Left ventricle myocardium superior (tissue), 1 donor: ENCODE measurements around the gene LGR4. TPM values are rescaled to one million over a fixed set of nuclear protein-coding genes. Genes with fewer than 3 reads are reported as not detected.
"Not testable (repeated sequence)": the region's sequence is repeated elsewhere in the genome, so short reads cannot be mapped to it uniquely, and the experiment has no call there.

ENCODE experiments used
- ATAC-seq: fragments of 200-7000 bp; cut with Tn5 transposase; one replicate; pipeline ENCODE4 v1.9.1; 2020; ENCODE audit warnings: mild to moderate bottlenecking, moderate library complexity
- DNase-seq: peaks from one replicate; pipeline ENCODE4 v3.0.0-alpha.2; 2020
- intact Hi-C: fragments of 100-400 bp; cut with micrococcal nuclease; formaldehyde crosslinking; loops from one replicate; pipeline ENCODE4 v1.11.0; 2022
- microRNA-seq: library from miRNA; unstranded; fragments of <30 nt; microRNA quantifications from one replicate; pipeline ENCODE4 v1.2.0, GENCODE V29; 2020; ENCODE audit warnings: borderline number of aligned reads
- total RNA-seq: library from RNA; stranded (reverse); fragmentation: NEBNext Ultra II Directional; extraction: Animal tissue kit (Norgen Biotek cat#: 25700); gene quantifications from one replicate; pipeline ENCODE4 v1.2.1, GENCODE V29; 2021
- donor health status: DM: no; HTN: yes; CAD: no; lungs with severe emphysema.

The LGR4 gene
- total RNA-seq, 1 donor from 2014 or later: 43.5 TPM

DNA sequence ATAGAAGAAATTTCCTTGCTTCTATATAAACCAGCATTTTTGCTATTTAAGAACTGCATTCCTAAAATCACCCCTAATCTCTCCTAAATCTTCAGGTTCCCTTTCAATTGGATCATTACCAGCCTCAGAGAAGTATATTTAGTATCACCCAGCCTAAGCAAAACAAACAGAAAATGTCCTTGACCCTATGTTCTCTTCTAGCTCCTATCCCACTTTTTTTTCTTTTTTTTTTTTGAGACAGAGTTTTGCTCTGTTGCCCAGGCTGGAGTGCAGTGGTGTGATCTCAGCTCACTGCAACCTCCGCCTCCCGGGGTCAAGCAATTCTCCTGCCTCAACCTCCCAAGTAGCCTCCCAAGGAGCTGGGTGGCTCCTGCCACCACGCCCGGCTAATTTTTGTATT lies 137.8 kb downstream of the LGR4 start:
- intact Hi-C loops, DNase-seq, ATAC-seq: not testable (repeated sequence)

DNA sequence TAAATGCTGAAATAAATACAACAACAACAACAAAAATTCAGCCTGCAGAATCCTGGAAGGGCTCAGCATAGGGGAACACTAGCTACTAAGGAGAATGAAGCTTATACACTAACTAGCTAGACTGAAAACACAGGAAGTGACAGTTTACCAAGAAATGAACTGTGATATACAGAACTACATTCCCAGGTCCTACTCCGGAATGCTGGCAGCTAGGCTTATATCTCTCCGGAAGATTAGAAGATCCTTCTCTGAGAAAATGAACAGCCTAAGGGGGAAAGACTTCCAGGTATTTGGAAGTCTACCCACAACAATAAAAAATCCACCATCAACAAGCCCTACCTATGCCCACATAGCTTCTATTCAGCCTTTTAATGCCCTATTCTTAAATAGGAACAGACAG lies 140.6 kb downstream of the LGR4 start:
- ATAC-seq (no peak), DNase-seq (no peak)
- intact Hi-C loops: no loop called here

DNA sequence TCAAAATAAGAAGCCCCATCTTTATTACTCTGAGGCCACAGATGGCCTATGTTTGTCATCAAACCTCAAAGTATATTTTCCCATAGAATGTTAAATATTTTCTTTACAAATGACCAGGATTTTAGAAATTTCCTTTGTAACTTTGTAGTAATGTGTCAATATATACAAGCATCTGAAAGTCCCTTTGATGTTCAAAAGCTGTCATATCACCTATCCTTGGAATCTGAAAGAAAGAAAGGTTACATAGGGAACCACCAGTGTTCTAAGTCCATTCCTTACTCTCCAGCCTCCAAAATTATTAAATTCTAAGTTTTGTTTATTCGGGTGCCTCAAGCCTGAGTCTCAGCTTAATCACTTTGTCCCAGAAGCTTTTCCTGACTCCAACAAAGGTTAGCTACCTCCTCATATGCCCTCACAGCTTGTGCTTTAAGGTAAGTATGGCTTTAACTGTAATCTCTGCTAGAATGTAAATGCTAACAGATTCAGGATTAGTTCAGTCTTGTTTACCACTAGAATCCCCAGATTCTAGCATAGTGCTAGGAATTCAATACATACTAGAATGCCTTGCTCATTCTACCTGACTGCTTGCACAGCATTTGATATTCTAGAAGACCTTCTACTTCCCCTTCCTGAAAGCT lies 141.8 kb downstream of the LGR4 start:
- no peak for DNase-seq
- no peak for ATAC-seq
- intact Hi-C loops: no loop called here

DNA sequence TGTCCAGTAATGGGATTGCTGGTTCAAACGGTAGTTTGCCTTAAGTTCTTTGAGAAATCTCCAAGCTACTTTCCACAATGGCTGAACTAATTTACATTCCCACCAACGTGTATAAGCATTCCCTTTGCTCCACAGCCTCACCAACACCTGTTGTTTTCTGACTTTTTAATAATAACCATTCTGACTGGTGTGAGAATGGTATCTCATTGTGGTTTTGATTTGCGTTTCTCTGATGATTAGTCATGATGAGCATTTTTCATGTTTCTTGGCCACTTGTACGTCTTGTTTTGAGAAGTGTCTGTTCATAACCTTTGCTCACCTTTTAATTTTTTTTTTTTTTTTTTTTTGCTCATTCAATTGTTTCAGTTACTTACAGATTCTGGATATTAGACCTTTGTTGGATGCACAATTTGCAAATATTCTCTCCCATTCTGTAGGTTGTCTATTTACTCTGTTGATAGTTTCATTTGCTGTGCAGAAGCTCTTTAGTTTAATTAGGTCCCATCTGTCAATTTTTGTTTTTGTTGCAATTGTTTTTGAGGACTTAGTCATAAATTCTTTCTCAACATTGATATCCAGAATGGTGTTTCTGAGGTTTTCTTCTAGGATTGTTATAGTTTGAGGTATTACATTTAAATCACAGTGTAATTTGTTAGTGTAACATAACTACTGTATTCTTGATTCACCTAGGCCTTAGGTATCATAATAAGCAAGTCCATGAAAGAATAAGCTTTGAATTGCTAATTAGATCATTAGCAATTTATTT lies 142.5 kb downstream of the LGR4 start:
- no peak for ATAC-seq
- intact Hi-C loops: no loop called here
- no peak for DNase-seq

DNA sequence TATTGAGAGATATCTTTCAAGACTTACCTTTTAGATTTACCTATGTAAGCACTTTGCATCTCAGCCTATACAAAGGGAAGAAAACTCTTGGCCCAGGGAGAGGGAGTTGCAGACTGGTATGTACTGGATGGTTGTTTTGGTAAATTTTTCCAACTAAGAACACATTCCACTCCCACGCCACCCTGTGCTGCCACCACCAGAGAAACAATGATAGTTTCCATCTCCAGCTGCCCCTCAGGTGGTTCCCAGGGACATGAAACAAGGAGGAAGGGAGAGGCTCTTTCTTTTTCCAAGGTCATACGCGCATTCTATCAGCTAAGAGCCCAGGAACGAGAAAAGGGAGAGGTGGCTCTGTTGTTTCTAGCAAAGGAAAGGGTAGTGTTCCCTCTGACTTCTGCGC lies 144.0 kb downstream of the LGR4 start:
- no peak for DNase-seq
- intact Hi-C loops: no loop called here
- ATAC-seq: no peak

- ATAC-seq, intact Hi-C loops, DNase-seq: not testable (repeated sequence)
Measured at GRCh38 chr11:27327064-27327463, 145.5 kb downstream of the LGR4 start.

- ATAC-seq, intact Hi-C loops, DNase-seq: not testable (repeated sequence)
Measured at GRCh38 chr11:27322196-27322595, 150.4 kb downstream of the LGR4 start.

DNA sequence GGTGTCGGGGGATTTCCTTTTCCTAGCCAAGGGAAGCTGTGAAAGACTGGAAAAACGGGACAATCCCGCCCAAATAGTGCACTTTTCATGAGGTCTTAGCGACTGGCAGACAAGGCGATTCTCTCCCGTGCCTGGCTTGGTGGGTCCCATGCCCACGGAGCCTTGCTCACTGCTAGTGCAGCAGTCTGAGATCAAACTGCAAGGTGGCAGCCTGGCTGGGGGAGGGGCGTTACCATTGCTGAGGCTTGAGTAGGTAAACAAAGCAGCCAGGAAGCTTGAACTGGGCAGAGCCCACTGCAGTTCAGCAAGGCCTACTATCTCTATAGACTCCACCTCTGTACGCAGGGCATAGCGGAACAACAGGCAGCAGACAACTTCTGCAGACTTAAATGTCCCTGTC lies 151.2 kb downstream of the LGR4 start:
- DNase-seq, intact Hi-C loops, ATAC-seq: not testable (repeated sequence)

GRCh38 chr11:27319072-27319471 lies 153.5 kb downstream of the LGR4 start:
- intact Hi-C loops: no loop called here
- no peak for ATAC-seq
- DNase-seq: no peak

DNA sequence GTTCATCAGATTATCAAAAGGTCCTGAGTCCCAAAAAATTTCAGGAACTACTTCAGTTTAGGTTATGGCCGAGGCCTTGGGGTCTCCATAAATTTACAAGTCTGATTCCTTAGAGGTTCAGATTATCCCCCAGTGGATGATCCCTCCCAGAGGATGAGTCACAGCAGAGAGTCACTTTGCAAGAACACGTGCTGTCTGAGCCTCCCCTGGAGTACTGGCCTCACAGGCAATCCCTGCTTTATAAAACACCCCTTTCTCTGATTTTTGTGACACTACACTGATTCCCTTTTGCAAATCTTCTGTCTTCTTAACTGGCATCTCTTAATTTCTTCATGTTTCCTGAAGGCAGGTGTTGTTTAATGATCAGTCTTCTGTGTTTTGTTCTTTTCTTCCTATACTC lies 154.8 kb downstream of the LGR4 start:
- intact Hi-C loops: no loop called here
- DNase-seq (no peak), ATAC-seq (no peak)

Small RNA genes within 50 kb of the gene (microRNA-seq; reads per million reads assigned to microRNA genes)
- not detected for gene MIR8087

Other genes starting within 250 kb of the LGR4 start
- gene CCDC34, start 109.6 kb downstream of the LGR4 start, total RNA-seq: 9.8 TPM
- gene LIN7C, start 34.0 kb upstream of the LGR4 start, total RNA-seq: 18.3 TPM
- gene BDNF, start 227.7 kb upstream of the LGR4 start, total RNA-seq: 2.4 TPM